AG08396 (cell line): ENCODE results near the gene ATP9B.
A peak's percentile ranks its signal among the peaks of the same experiment; 100 is the strongest.

ENCODE experiments used
- DNase-seq: peaks from one replicate; pipeline ENCODE4 v3.0.0; 2012; ENCODE audit warnings: low spot score, mixed read lengths

ATP9B gene

GRCh38 chr18:79380816-79381806, 311.9 kb downstream of the ATP9B start:
- DNase-seq: peak; percentile 87

- DNase-seq: no peak
Measured at GRCh38 chr18:79381811-79382311, 312.7 kb downstream of the ATP9B start.

GRCh38 chr18:79382681-79383387, 313.6 kb downstream of the ATP9B start:
- no peak for DNase-seq

GRCh38 chr18:79383388-79384056, 314.3 kb downstream of the ATP9B start:
- DNase-seq: no peak

- peak; percentile 19 for DNase-seq
Measured at GRCh38 chr18:79384151-79384807, 315.1 kb downstream of the ATP9B start.

- no peak for DNase-seq
Measured at GRCh38 chr18:79384834-79385233, 315.6 kb downstream of the ATP9B start.

- no peak for DNase-seq
Measured at GRCh38 chr18:79385326-79385707, 316.1 kb downstream of the ATP9B start.

- no peak for DNase-seq
Measured at GRCh38 chr18:79385708-79386341, 316.6 kb downstream of the ATP9B start.

GRCh38 chr18:79386547-79386946, 317.4 kb downstream of the ATP9B start:
- no peak for DNase-seq

- no peak for DNase-seq
Measured at GRCh38 chr18:79387214-79387613, 318.0 kb downstream of the ATP9B start.

GRCh38 chr18:79387615-79388014, 318.4 kb downstream of the ATP9B start:
- no peak for DNase-seq

GRCh38 chr18:79388043-79388442, 318.8 kb downstream of the ATP9B start:
- DNase-seq: no peak

GRCh38 chr18:79389689-79390088, 320.5 kb downstream of the ATP9B start:
- no peak for DNase-seq

- DNase-seq: no peak
Measured at GRCh38 chr18:79392226-79392625, 323.0 kb downstream of the ATP9B start.

- DNase-seq: peak; percentile 82
Measured at GRCh38 chr18:79393181-79393634, 324.0 kb downstream of the ATP9B start.

GRCh38 chr18:79393635-79394533, 324.7 kb downstream of the ATP9B start:
- DNase-seq: peak; percentile 96

GRCh38 chr18:79394534-79395307, 325.5 kb downstream of the ATP9B start:
- DNase-seq: peak; percentile 64

GRCh38 chr18:79395308-79395640, 326.1 kb downstream of the ATP9B start:
- DNase-seq: no peak

- DNase-seq: peak; percentile 82
Measured at GRCh38 chr18:79395761-79396404, 326.7 kb downstream of the ATP9B start, which contains the start of gene NFATC1. NFATC1 (plus strand) TSS chr18:79395930; CDS start chr18:79396225, 295 bp downstream.
